ENCODE results near the gene GLO1.

DNA sequence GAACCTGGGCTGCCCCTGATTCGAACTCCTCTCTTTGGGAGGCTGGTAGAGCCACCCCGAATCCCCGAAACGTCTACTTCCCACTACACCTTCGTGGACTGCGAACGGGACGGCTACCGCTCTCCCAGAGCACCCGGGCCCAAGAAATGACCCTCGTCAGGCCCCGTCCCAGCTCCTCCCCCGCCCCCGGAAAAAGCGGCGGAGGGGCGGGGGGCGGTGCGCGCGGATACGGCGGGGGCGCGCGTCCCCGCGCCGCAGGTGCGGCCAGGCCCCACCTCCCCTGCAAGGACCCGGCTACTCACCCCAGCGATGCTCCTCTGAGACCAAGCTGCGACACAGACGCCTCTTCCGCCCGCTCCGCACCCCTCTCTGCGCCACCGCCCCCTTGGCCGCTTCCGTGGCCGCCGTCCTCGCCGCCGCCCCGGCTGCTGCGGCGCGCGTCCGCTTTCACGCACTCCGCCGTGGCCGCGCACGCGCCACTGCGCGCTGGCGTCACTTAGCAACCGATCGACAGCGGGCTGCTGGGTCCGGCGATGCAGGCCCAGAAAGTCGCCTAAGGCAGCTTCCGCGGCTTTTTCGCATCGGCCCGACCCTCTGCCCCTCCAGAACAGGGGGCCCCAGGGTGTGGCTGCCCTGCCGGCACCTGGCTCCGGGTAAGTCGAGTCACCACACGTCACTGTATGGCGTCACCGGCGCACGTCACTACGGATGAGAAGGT lies 63.3 kb downstream of the GLO1 start, which contains the start of gene BTBD9:
- TF ChIP-seq, protein P1, sequence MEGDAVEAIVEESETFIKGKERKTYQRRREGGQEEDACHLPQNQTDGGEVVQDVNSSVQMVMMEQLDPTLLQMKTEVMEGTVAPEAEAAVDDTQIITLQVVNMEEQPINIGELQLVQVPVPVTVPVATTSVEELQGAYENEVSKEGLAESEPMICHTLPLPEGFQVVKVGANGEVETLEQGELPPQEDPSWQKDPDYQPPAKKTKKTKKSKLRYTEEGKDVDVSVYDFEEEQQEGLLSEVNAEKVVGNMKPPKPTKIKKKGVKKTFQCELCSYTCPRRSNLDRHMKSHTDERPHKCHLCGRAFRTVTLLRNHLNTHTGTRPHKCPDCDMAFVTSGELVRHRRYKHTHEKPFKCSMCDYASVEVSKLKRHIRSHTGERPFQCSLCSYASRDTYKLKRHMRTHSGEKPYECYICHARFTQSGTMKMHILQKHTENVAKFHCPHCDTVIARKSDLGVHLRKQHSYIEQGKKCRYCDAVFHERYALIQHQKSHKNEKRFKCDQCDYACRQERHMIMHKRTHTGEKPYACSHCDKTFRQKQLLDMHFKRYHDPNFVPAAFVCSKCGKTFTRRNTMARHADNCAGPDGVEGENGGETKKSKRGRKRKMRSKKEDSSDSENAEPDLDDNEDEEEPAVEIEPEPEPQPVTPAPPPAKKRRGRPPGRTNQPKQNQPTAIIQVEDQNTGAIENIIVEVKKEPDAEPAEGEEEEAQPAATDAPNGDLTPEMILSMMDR (IDR thresholded peaks at IDR 0.05) = no peak
- TF ChIP-seq POLR2A (IDR thresholded peaks at IDR 0.05) = no peak

Data from lower leg skin (tissue), 3 donors.